Endodermal cell (in vitro differentiated cells): ENCODE measurements around the gene IQCM. TPM values are rescaled to one million over a fixed set of nuclear protein-coding genes. Genes with fewer than 3 reads are reported as not detected.

Experiments
- DNase-seq: peaks from one replicate; pipeline ENCODE4 v3.0.0-alpha.2; 2017
- H3K27ac ChIP-seq: 2 replicates; pipeline ENCODE4 v1.5.1; 2013; ENCODE audit warnings: mild to moderate bottlenecking, low read depth, low read length, moderate library complexity
- H3K27me3 ChIP-seq: 2 replicates; pipeline ENCODE4 v1.6.1; 2013; ENCODE audit warnings: mild to moderate bottlenecking, low read length, moderate library complexity; ENCODE audit not compliant: insufficient read depth, control insufficient read depth, poor library complexity, severe bottlenecking
- H3K36me3 ChIP-seq: 2 replicates; pipeline ENCODE4 v1.7.0; 2013; ENCODE audit warnings: mild to moderate bottlenecking, low read length, moderate library complexity; ENCODE audit not compliant: control insufficient read depth, insufficient read depth
- H3K4me1 ChIP-seq: one replicate; pipeline ENCODE4 v1.7.0; 2013; ENCODE audit warnings: low read length; ENCODE audit not compliant: control insufficient read depth, insufficient read depth
- H3K4me3 ChIP-seq: 2 replicates; pipeline ENCODE4 v1.5.1; 2013; ENCODE audit warnings: mild to moderate bottlenecking, low read length, moderate library complexity
- H3K9ac ChIP-seq: 2 replicates; pipeline ENCODE4 v1.6.1; 2013; ENCODE audit warnings: mild to moderate bottlenecking, low read length, moderate library complexity; ENCODE audit not compliant: poor library complexity, severe bottlenecking; ENCODE audit errors: extremely low read depth
- H3K9me3 ChIP-seq: 2 replicates; pipeline ENCODE4 v1.6.1; 2013; ENCODE audit warnings: mild to moderate bottlenecking, low read length, moderate library complexity; ENCODE audit not compliant: control insufficient read depth
- H3K27ac Mint-ChIP-seq: 2 replicates; pipeline ENCODE4 v1.8.0; 2020; ENCODE audit warnings: mixed read lengths
- H3K27me3 Mint-ChIP-seq: 2 replicates; pipeline ENCODE4 v1.8.0; 2021; ENCODE audit warnings: mild to moderate bottlenecking, mixed read lengths; ENCODE audit not compliant: insufficient read depth
- H3K36me3 Mint-ChIP-seq: 2 replicates; pipeline ENCODE4 v1.8.0; 2020; ENCODE audit warnings: low read depth, mixed read lengths
- H3K4me1 Mint-ChIP-seq: 2 replicates; pipeline ENCODE4 v1.8.0; 2020; ENCODE audit warnings: mixed read lengths
- H3K4me3 Mint-ChIP-seq: 2 replicates; pipeline ENCODE4 v1.8.0; 2020; ENCODE audit warnings: mild to moderate bottlenecking, moderate library complexity, mixed read lengths
- H3K9me3 Mint-ChIP-seq: 2 replicates; pipeline ENCODE4 v1.8.0; 2020; ENCODE audit warnings: mild to moderate bottlenecking, mixed read lengths
- CTCF ChIP-seq: fragments of 200-600 bp; sonication (generic); conservative IDR thresholded peaks from 2 replicates; pipeline ENCODE4 v1.5.0; 2021; ENCODE audit warnings: antibody characterized with exemption, mild to moderate bottlenecking
- WGBS, 2 experiments: methylation state at CpG; one replicate each; pipeline versions ENCODE4 v1.1.5 to v1.1.7; 2013; ENCODE audit warnings: missing lambda C conversion rate in 2 of 2, mixed read lengths in 1 of 2; ENCODE audit not compliant: insufficient coverage in 1 of 2, insufficient read length in 1 of 2; 5-methylcytosine and 5-hydroxymethylcytosine counted together
- total RNA-seq, 2 donors: library from RNA; stranded (reverse); fragmentation: NEBNext Ultra II Directional in 1 of 2; extraction: Animal tissue kit (Norgen Biotek cat#: 25700) in 1 of 2; gene quantifications; 2 replicates in 1 of 2; 3 replicates in 1 of 2; pipeline ENCODE4 v1.2.1, GENCODE V29; 2021

Gene IQCM
- total RNA-seq, 2 donors from 2014 or later, result not detected

DNA sequence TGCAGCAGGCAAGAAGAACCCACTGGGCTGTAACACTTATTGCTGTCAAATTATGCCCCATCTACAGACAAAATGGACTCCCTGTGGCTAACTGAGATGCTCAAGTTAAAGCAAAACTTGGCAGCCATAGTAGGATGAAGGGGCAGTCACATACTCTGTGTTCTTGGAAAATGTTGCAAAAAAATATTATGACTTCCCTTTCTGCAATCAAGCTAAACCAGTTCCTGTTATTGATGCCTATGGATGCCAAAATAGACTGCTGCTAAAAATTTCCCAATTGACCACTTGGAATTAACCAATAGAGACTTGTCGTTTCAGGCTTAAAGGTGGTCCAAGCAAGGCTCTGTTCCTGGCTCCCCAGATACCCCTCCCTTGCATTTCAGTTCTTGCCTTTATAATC, 49.5 kb downstream of the IQCM start:
- H3K27ac Mint-ChIP-seq, result peak overlapping the region; percentile 24
- Histone ChIP-seq H3K36me3 (no peaks in the 10 kb centered on the region), H3K4me1 (no peaks in the 10 kb centered on the region), H3K9ac (no peak overlapping the region), H3K4me3 (no peak overlapping the region), H3K27ac (no peak overlapping the region), H3K9me3 (no peaks in the 10 kb centered on the region), H3K27me3 (no peaks in the 10 kb centered on the region)
- no peak for DNase-seq
- no peak overlapping the region for H3K4me3 Mint-ChIP-seq
- no peak for TF ChIP-seq CTCF
- 90 to 95% methylated on average over 1 of the region's 1 CpG for WGBS, 2 experiments
- H3K9me3 Mint-ChIP-seq, result no peaks in the 10 kb centered on the region
- H3K27me3 Mint-ChIP-seq, result no peaks in the 10 kb centered on the region
- H3K36me3 Mint-ChIP-seq, result no peaks in the 10 kb centered on the region
- no peaks in the 10 kb centered on the region for H3K4me1 Mint-ChIP-seq

DNA sequence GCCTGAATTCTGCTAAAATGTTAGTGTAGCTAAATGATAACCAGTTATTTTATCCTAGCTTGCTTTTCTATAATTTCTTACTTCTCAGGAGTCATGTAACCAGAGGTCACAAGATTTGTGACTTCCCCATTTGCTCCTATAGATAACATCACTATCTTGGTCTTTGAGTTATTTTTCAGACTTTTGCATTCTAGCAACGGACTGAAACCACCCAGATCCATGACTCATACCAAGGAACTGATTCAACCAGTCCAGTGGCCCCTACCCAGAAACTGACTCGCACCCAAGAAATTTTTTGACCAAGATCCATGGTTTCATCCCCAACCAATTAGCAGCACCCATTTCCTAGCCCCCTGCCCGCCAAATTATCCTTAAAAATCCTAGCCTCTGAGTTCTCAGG, 50.0 kb downstream of the IQCM start:
- 84% methylated on average over 3 of the region's 3 CpGs; no CpG with 5 or more reads in 1 of the 2 experiments for WGBS, 2 experiments
- Mint-ChIP-seq H3K27ac (peak overlapping the region; percentile 24), H3K36me3 (no peaks in the 10 kb centered on the region), H3K9me3 (no peaks in the 10 kb centered on the region), H3K27me3 (no peaks in the 10 kb centered on the region), H3K4me3 (no peak overlapping the region), H3K4me1 (no peaks in the 10 kb centered on the region)
- Histone ChIP-seq H3K27me3 (no peaks in the 10 kb centered on the region), H3K4me3 (no peak overlapping the region), H3K9me3 (no peaks in the 10 kb centered on the region), H3K36me3 (no peaks in the 10 kb centered on the region), H3K27ac (no peak overlapping the region), H3K4me1 (no peaks in the 10 kb centered on the region), H3K9ac (no peak overlapping the region)
- no peak for DNase-seq
- TF ChIP-seq CTCF, result no peak

DNA sequence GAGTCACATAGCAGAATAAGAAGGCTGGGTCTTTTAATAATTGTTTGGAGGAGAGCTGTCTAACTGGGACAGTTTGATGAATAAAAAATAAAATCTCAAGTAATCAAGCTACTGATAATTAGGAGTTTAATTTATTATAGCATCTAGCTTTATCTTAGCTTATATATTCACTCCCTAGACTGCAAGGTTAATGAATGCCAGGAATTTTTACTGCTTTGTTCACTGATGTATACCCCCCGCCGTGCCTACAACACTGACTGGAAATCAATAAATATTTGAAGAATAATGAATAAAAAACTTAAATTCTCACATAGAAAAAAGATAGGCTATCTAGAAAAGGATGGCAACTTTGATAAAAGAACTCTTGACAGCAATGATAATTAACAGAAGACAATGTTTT, 59.7 kb downstream of the IQCM start:
- no peak overlapping the region for H3K27ac Mint-ChIP-seq
- no peak overlapping the region for H3K4me3 Mint-ChIP-seq
- Histone ChIP-seq H3K36me3 (no peaks in the 10 kb centered on the region), H3K4me3 (no peak overlapping the region), H3K27me3 (no peaks in the 10 kb centered on the region), H3K27ac (no peak overlapping the region), H3K9ac (no peak overlapping the region), H3K9me3 (no peaks in the 10 kb centered on the region), H3K4me1 (no peaks in the 10 kb centered on the region)
- 100% methylated on average over 2 of the region's 2 CpGs; no CpG with 5 or more reads in 1 of the 2 experiments for WGBS, 2 experiments
- H3K36me3 Mint-ChIP-seq, result no peaks in the 10 kb centered on the region
- DNase-seq, result no peak
- no peaks in the 10 kb centered on the region for H3K9me3 Mint-ChIP-seq
- peaks cover 4% of the 10 kb centered on the region for H3K4me1 Mint-ChIP-seq
- H3K27me3 Mint-ChIP-seq, result no peaks in the 10 kb centered on the region
- TF ChIP-seq CTCF, result no peak
